Activated T-cell treated with anti-CD3 and anti-CD28 coated beads for 4 hours (primary cell): ENCODE measurements around the gene PYGO2.

Experiments used
- DNase-seq: peaks from one replicate; pipeline ENCODE4 v3.0.0-alpha.2; 2020

PYGO2 gene

GRCh38 chr1:154959426-154959780 is 2.2 kb downstream of the PYGO2 start:
- no peak for DNase-seq

- DNase-seq, result no peak
These were observed 2.7 kb downstream of the PYGO2 start for GRCh38 chr1:154958681-154959425.

- no peak for DNase-seq
These were observed 3.5 kb downstream of the PYGO2 start for GRCh38 chr1:154958036-154958435.

GRCh38 chr1:154957091-154957657 is 4.4 kb downstream of the PYGO2 start:
- no peak for DNase-seq

- no peak for DNase-seq
These were observed 5.0 kb downstream of the PYGO2 start for GRCh38 chr1:154956544-154956941.

GRCh38 chr1:154955718-154956543 is 5.7 kb downstream of the PYGO2 start, which contains the start of gene PBXIP1:
Gene PBXIP1 (minus strand): TSS chr1:154956099. CDS start chr1:154953721, 2,378 bp downstream.
- peak; percentile 77 for DNase-seq

- peak; percentile 55 for DNase-seq
These were observed 6.4 kb downstream of the PYGO2 start for GRCh38 chr1:154955039-154955717.

- no peak for DNase-seq
These were observed 7.0 kb downstream of the PYGO2 start for GRCh38 chr1:154954541-154954940.

GRCh38 chr1:154953611-154954038 is 8.0 kb downstream of the PYGO2 start:
- DNase-seq, result no peak

GRCh38 chr1:154952664-154953063 is 8.9 kb downstream of the PYGO2 start:
- DNase-seq, result no peak

- DNase-seq, result no peak
These were observed 9.5 kb downstream of the PYGO2 start for GRCh38 chr1:154951901-154952657.

- no peak for DNase-seq
These were observed 13.5 kb downstream of the PYGO2 start for GRCh38 chr1:154948079-154948478.

- DNase-seq, result no peak
These were observed 15.4 kb downstream of the PYGO2 start for GRCh38 chr1:154945962-154946850.

- no peak for DNase-seq
These were observed 16.2 kb downstream of the PYGO2 start for GRCh38 chr1:154945160-154945961.

- DNase-seq, result no peak
These were observed 17.0 kb downstream of the PYGO2 start for GRCh38 chr1:154944401-154945159.

GRCh38 chr1:154943649-154944400 is 17.8 kb downstream of the PYGO2 start:
- DNase-seq, result no peak

GRCh38 chr1:154941333-154942013 is 20.1 kb downstream of the PYGO2 start:
- no peak for DNase-seq

- no peak for DNase-seq
These were observed 20.9 kb downstream of the PYGO2 start for GRCh38 chr1:154940651-154941194.
